ENCODE results near the gene P4HA2. TPM values are rescaled to one million over a fixed set of nuclear protein-coding genes. Genes with fewer than 3 reads are reported as not detected.
"Not testable (repeated sequence)": the region's sequence is repeated elsewhere in the genome, so short reads cannot be mapped to it uniquely, and the experiment has no call there.

P4HA2 gene
- total and polyA plus RNA-seq, 2 donors (not counting 3 experiments of a cell fraction or from before 2014, with no cell fraction given), result 37.6 to 58.7 TPM

- DNase-seq (ENCODE audit: low read depth, low spot score), result no peak
- TF ChIP-seq, protein P1, sequence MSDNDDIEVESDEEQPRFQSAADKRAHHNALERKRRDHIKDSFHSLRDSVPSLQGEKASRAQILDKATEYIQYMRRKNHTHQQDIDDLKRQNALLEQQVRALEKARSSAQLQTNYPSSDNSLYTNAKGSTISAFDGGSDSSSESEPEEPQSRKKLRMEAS (IDR thresholded peaks at IDR 0.05; ENCODE audit: insufficient read depth, insufficient read length), result no peak
- no peak for TF ChIP-seq FOS (IDR thresholded peaks at IDR 0.05; ENCODE audit: borderline replicate concordance, insufficient read depth, low read length)
- TF ChIP-seq POLR2A (IDR thresholded peaks at IDR 0.05; ENCODE audit: low read depth, low read length), result no peak
- TF ChIP-seq EZH2 (IDR thresholded peaks at IDR 0.05; ENCODE audit: borderline replicate concordance, low read depth, low read length, severe bottlenecking), result no peak
- no peak for TF ChIP-seq MYC (IDR thresholded peaks at IDR 0.05; ENCODE audit: low read depth, low read length)
- no peak for TF ChIP-seq GATA2 (IDR thresholded peaks at IDR 0.05; ENCODE audit: insufficient read depth, insufficient read length, low read depth, low read length)
- TF ChIP-seq JUN (IDR thresholded peaks at IDR 0.05; ENCODE audit: borderline replicate concordance, insufficient read depth, insufficient read length, low read depth), result no peak
- TF ChIP-seq, protein P2, sequence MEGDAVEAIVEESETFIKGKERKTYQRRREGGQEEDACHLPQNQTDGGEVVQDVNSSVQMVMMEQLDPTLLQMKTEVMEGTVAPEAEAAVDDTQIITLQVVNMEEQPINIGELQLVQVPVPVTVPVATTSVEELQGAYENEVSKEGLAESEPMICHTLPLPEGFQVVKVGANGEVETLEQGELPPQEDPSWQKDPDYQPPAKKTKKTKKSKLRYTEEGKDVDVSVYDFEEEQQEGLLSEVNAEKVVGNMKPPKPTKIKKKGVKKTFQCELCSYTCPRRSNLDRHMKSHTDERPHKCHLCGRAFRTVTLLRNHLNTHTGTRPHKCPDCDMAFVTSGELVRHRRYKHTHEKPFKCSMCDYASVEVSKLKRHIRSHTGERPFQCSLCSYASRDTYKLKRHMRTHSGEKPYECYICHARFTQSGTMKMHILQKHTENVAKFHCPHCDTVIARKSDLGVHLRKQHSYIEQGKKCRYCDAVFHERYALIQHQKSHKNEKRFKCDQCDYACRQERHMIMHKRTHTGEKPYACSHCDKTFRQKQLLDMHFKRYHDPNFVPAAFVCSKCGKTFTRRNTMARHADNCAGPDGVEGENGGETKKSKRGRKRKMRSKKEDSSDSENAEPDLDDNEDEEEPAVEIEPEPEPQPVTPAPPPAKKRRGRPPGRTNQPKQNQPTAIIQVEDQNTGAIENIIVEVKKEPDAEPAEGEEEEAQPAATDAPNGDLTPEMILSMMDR (IDR thresholded peaks at IDR 0.05; ENCODE audit: extremely low read depth in 1 of 2, insufficient read depth in 1 of 2, low read depth in 1 of 2, low read length in 2 of 2), result no peak
- TF ChIP-seq POLR2AphosphoS5 (IDR thresholded peaks at IDR 0.05; ENCODE audit: insufficient read depth, low read depth, low read length), result no peak
- no peaks in the 10 kb centered on the region for H4K20me1 ChIP-seq (replicated peaks; ENCODE audit: control insufficient read depth, extremely low read depth, insufficient read depth, low read length)
- no peak overlapping the region for H3K9ac ChIP-seq (replicated peaks; ENCODE audit: extremely low read depth, insufficient read depth, low read length)
- intact Hi-C loops (cut with micrococcal nuclease), result no loop called here
- ChIA-PET CTCF (interaction anchor here (1.0 to 1.4 kb wide), 3 partner anchors 10 to 98 kb away, joined by 3 to 6 read pairs (median 4); no protein-coding TSS in a partner anchor), POLR2A (no interaction called here)
- H3K27me3 ChIP-seq (ENCODE audit: control insufficient read depth in 2 of 2, insufficient read depth in 2 of 2, low read length in 2 of 2), result peaks cover 1 to 14% of the 10 kb centered on the region in 2 experiments
- BruUV-seq (replicated peaks), result no TSS peak
- H3K9me1 ChIP-seq (replicated peaks; ENCODE audit: control insufficient read depth, extremely low read depth, insufficient read depth, low read length), result no peaks in the 10 kb centered on the region
- no peak overlapping the region for H2AFZ ChIP-seq (ENCODE audit: low read depth, low read length)
- H3K4me3 ChIP-seq (replicated peaks in 1 of 3; ENCODE audit: insufficient read depth in 1 of 3, low read depth in 1 of 3, low read length in 3 of 3), result no peak overlapping the region
- H3K79me2 ChIP-seq (ENCODE audit: control insufficient read depth, insufficient read depth, low read length), result no peaks in the 10 kb centered on the region
- H3K36me3 ChIP-seq (ENCODE audit: control insufficient read depth in 2 of 2, extremely low read depth in 1 of 2, insufficient read depth in 2 of 2, low read length in 2 of 2), result no peaks in the 10 kb centered on the region
- dilution Hi-C loops (cut with MboI; ENCODE audit: extremely low pct_ligation_motif_present, low sequenced_read_pairs), result no loop called here
- H3K4me2 ChIP-seq (ENCODE audit: insufficient read depth, low read length), result no peak overlapping the region
- no peak overlapping the region for H3K27ac ChIP-seq (ENCODE audit: insufficient read depth, low read depth, low read length)
- FAIRE-seq, result no peak
- H3K4me1 ChIP-seq (ENCODE audit: control insufficient read depth, extremely low read depth, insufficient read depth, low read length), result no peaks in the 10 kb centered on the region
- H3K9me3 ChIP-seq (replicated peaks; ENCODE audit: control insufficient read depth, insufficient read depth, low read length), result no peaks in the 10 kb centered on the region
Measured at GRCh38 chr5:132162945-132163344, 64.7 kb downstream of the P4HA2 start.

DNA sequence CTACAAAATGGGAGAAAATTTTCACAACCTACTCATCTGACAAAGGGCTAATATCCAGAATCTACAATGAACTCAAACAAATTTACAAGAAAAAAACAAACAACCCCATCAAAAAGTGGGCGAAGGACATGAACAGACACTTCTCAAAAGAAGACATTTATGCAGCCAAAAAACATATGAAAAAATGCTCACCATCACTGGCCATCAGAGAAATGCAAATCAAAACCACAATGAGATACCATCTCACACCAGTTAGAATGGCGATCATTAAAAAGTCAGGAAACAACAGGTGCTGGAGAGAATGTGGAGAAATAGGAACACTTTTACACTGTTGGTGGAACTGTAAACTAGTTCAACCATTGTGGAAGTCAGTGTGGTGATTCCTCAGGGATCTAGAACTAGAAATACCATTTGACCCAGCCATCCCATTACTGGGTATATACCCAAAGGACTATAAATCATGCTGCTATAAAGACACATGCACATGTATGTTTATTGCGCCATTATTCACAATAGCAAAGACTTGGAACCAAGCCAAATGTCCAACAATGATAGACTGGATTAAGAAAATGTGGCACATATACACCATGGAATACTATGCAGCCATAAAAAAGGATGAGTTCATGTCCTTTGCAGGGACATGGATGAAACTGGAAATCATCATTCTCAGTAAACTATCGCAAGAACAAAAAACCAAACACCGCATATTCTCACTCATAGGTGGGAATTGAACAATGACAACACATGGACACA, 65.9 kb downstream of the P4HA2 start:
- FAIRE-seq; H3K79me2 ChIP-seq (ENCODE audit: control insufficient read depth, insufficient read depth, low read length); H4K20me1 ChIP-seq (replicated peaks; ENCODE audit: control insufficient read depth, extremely low read depth, insufficient read depth, low read length); dilution Hi-C loops (cut with MboI; ENCODE audit: extremely low pct_ligation_motif_present, low sequenced_read_pairs); H3K4me3 ChIP-seq (replicated peaks in 1 of 3; ENCODE audit: insufficient read depth in 1 of 3, low read depth in 1 of 3, low read length in 3 of 3); BruUV-seq (replicated peaks); POLR2A ChIA-PET; DNase-seq (ENCODE audit: low read depth, low spot score); H3K36me3 ChIP-seq (ENCODE audit: control insufficient read depth in 2 of 2, extremely low read depth in 1 of 2, insufficient read depth in 2 of 2, low read length in 2 of 2); H3K27ac ChIP-seq (ENCODE audit: insufficient read depth, low read depth, low read length); H3K27me3 ChIP-seq (ENCODE audit: control insufficient read depth in 2 of 2, insufficient read depth in 2 of 2, low read length in 2 of 2); H3K9me3 ChIP-seq (replicated peaks; ENCODE audit: control insufficient read depth, insufficient read depth, low read length); H3K4me2 ChIP-seq (ENCODE audit: insufficient read depth, low read length); H3K9me1 ChIP-seq (replicated peaks; ENCODE audit: control insufficient read depth, extremely low read depth, insufficient read depth, low read length); H3K9ac ChIP-seq (replicated peaks; ENCODE audit: extremely low read depth, insufficient read depth, low read length); H2AFZ ChIP-seq (ENCODE audit: low read depth, low read length); intact Hi-C loops (cut with micrococcal nuclease); H3K4me1 ChIP-seq (ENCODE audit: control insufficient read depth, extremely low read depth, insufficient read depth, low read length): not testable (repeated sequence)
- CTCF ChIA-PET, result interaction anchor here (1.3 kb wide), 1 partner anchor 11 kb away, joined by 4 read pairs; no protein-coding TSS in a partner anchor

All from endothelial cell of umbilical vein (primary cell).